ENCODE data around the gene COQ8B.
"Not testable (repeated sequence)": the region's sequence is repeated elsewhere in the genome, so short reads cannot be mapped to it uniquely, and the experiment has no call there.

Gene COQ8B

DNA sequence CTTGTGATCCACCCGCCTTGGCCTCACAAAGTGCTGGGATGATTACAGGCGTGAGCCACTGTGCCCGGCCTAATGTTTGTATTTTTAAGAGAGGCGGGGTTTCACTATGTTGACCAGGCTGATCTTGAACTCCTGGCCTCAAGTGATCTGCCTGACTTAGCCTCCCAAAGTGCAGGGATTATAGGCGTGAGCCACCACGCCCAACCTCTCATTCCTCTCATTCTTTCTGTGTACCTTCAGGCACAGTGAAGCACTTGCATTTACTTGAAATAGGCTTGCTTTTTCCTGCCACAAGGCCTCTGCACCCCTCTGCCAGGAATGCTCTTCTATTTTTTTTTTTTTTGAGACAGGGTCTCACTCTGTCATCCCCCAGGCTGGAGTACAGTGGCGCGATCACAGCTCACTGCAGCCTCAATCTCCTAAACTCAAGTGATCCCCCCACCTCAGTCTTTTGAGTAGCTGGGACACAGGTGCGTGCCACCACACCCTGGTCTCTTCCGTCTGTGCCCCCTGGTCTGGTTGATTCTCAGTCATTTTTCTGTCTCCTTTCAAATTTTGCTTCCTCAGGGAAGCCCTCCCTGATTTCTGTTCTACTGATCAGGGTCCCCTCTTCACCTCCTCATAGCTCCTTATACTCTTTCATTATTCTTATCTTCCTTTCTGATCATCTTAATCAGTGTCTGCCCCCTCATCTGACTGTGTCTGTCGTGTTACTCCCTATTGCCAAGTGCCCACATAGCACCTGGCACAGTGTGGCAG, 18.5 kb upstream of the COQ8B start:
- Mint-ChIP-seq H3K36me3 (ENCODE audit: low read depth) (peaks cover 69% of the 10 kb centered on the region), H3K4me1 (no peaks in the 10 kb centered on the region), H3K9me3 (no peaks in the 10 kb centered on the region), H3K4me3 (no peak overlapping the region), H3K27me3 (ENCODE audit: low read depth) (no peaks in the 10 kb centered on the region), H3K27ac (no peak overlapping the region)
- TF ChIP-seq, protein P1, sequence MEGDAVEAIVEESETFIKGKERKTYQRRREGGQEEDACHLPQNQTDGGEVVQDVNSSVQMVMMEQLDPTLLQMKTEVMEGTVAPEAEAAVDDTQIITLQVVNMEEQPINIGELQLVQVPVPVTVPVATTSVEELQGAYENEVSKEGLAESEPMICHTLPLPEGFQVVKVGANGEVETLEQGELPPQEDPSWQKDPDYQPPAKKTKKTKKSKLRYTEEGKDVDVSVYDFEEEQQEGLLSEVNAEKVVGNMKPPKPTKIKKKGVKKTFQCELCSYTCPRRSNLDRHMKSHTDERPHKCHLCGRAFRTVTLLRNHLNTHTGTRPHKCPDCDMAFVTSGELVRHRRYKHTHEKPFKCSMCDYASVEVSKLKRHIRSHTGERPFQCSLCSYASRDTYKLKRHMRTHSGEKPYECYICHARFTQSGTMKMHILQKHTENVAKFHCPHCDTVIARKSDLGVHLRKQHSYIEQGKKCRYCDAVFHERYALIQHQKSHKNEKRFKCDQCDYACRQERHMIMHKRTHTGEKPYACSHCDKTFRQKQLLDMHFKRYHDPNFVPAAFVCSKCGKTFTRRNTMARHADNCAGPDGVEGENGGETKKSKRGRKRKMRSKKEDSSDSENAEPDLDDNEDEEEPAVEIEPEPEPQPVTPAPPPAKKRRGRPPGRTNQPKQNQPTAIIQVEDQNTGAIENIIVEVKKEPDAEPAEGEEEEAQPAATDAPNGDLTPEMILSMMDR (IDR thresholded peaks at IDR 0.05; ENCODE audit: unreplicated experiment in 3 of 3): no peak

DNA sequence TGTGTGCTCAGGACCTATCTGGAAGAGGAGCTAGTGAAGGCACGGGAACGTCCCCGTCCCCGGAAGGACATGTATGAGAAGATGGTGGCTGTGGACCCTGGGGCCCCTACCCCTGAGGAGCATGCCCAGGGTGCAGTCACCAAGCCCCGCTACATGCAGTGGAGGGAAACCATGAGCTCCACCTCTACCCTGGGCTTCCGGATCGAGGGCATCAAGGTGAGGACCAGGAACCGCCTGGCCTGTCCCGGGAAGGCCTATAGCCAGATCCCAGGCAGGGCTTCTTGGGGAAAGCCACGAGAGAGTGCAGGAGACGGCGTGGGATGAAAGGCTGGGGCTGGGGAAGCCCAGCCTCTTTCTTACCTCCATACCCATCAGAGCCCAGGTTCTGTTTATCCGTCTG, 16.5 kb upstream of the COQ8B start:
- Mint-ChIP-seq H3K4me1 (no peaks in the 10 kb centered on the region), H3K27ac (no peak overlapping the region), H3K9me3 (no peaks in the 10 kb centered on the region), H3K36me3 (ENCODE audit: low read depth) (peaks cover 76% of the 10 kb centered on the region), H3K4me3 (no peak overlapping the region), H3K27me3 (ENCODE audit: low read depth) (no peaks in the 10 kb centered on the region)
- TF ChIP-seq, protein P1 (IDR thresholded peaks at IDR 0.05; ENCODE audit: unreplicated experiment in 3 of 3): no peak

DNA sequence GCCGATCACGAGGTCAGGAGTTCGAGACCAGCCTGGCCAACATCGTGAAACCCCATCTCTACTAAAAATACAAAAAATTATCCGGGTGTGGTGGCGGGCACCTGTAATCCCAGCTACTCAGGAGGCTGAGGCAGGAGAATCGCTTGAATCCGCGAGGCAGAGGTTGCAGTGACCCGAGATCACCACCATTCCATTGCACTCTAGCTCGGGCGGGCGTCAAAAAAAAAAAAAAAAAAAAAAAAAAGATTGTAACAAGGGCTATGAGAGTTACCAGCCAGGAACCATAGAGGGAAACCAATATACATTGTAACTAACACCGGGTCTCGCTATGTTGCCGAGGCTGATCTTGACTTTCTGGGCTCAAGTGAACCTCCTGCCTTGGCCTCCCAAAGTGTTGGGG, 15.6 kb upstream of the COQ8B start:
- H3K36me3 Mint-ChIP-seq (ENCODE audit: low read depth): peaks cover 79% of the 10 kb centered on the region
- H3K27me3 Mint-ChIP-seq (ENCODE audit: low read depth); H3K9me3 Mint-ChIP-seq; H3K4me3 Mint-ChIP-seq; H3K27ac Mint-ChIP-seq; H3K4me1 Mint-ChIP-seq: not testable (repeated sequence)

DNA sequence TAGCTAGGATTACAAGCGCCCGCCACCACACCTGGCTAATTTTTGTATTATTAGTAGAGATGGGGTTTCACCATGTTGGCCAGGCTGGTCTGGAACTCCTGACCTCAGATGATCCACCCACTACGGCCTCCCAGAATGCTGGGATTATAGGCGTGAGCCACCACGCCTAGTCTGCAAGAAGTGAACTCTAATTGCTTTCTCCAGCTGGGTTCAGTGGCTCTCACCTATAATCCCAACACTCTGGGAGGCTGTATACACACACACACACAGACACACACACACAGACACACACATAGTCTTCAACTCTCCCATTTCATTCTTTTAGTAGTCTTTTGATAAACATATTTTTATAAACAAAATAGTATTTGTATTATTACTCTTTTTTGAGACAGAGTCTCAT, 13.4 kb upstream of the COQ8B start:
- not testable (repeated sequence) for H3K27ac Mint-ChIP-seq; H3K4me1 Mint-ChIP-seq; H3K27me3 Mint-ChIP-seq (ENCODE audit: low read depth); H3K4me3 Mint-ChIP-seq; H3K9me3 Mint-ChIP-seq
- peaks cover 81% of the 10 kb centered on the region for H3K36me3 Mint-ChIP-seq (ENCODE audit: low read depth)

DNA sequence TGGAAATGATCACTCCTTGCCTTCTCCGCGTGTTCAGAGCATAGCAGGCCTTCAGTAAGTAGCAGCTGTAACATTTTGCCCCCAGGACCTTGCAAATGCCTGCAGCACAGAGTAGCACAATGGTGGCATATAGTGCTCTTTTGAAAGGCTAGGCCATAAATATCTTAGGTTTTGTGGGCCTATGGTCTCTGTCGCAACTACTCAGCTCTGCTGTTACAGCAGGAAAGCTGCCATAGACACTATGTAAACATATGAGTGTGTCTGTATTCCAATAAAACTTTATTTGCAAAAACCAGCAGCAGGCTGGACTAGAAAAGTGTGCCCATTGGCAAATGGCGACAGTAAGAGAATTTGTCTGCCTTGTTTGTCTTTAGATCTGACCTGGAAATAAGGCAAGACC, 9.6 kb upstream of the COQ8B start:
- Mint-ChIP-seq H3K27ac (no peak overlapping the region), H3K9me3 (no peaks in the 10 kb centered on the region), H3K4me3 (no peak overlapping the region), H3K4me1 (peaks cover 6% of the 10 kb centered on the region), H3K27me3 (ENCODE audit: low read depth) (no peaks in the 10 kb centered on the region), H3K36me3 (ENCODE audit: low read depth) (peaks cover 77% of the 10 kb centered on the region)
- TF ChIP-seq, protein P1 (IDR thresholded peaks at IDR 0.05; ENCODE audit: unreplicated experiment in 3 of 3): no peak

DNA sequence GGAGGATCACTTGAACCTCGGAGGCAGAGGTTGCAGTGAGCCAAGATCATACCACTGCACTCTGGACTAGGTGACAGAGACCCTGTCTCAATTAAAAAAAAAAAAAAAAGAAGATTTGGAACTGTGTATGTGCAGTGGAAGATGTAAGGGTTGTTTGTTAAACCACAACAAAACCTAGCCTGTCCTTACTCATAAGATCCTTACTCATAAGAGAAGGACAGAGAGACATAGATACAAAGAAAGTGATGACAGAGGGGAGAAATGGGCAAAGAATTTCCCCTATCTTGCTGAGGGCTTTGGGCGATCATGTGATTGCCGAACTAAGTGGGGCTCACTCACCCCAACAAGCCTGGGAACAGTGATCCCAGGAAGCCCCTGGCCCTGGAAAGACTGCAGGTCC, 8.2 kb upstream of the COQ8B start:
- H3K27ac Mint-ChIP-seq: no peak overlapping the region
- H3K9me3 Mint-ChIP-seq: no peaks in the 10 kb centered on the region
- TF ChIP-seq, protein P1 (IDR thresholded peaks at IDR 0.05; ENCODE audit: unreplicated experiment in 3 of 3): no peak
- H3K4me1 Mint-ChIP-seq: peaks cover 16% of the 10 kb centered on the region
- H3K4me3 Mint-ChIP-seq: no peak overlapping the region
- H3K27me3 Mint-ChIP-seq (ENCODE audit: low read depth): no peaks in the 10 kb centered on the region
- H3K36me3 Mint-ChIP-seq (ENCODE audit: low read depth): peaks cover 71% of the 10 kb centered on the region

DNA sequence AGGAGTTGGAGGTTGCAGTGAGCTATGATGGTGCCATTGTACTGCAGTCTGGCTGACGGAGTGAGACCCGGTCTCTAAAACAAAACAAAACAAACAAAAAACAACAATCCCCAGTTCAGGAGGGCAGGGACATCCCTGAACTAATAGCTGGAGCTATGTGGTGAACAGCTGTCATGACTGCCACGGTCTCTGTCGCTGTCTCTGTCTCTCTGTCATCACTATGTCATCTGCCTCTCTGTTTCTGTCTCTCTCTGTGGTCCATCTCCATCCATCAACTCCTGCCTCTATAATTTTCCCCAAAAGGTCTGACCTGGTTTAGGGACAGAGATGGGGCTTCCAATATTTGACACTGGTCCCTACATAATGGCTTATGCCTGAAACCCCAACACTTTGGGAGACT, 7.6 kb upstream of the COQ8B start:
- no peaks in the 10 kb centered on the region for H3K27me3 Mint-ChIP-seq (ENCODE audit: low read depth)
- peaks cover 71% of the 10 kb centered on the region for H3K36me3 Mint-ChIP-seq (ENCODE audit: low read depth)
- peak overlapping the region in 1 of 3 experiments; percentile 14 for H3K4me3 Mint-ChIP-seq
- TF ChIP-seq, protein P1 (IDR thresholded peaks at IDR 0.05; ENCODE audit: unreplicated experiment in 3 of 3): no peak
- no peak overlapping the region for H3K27ac Mint-ChIP-seq
- peaks cover 16% of the 10 kb centered on the region for H3K4me1 Mint-ChIP-seq
- H3K9me3 Mint-ChIP-seq: no peaks in the 10 kb centered on the region

Data from nephron (organoid).